Hypothalamus (tissue), 51 donors: ENCODE results near the gene ADGRF3.
"Not testable (repeated sequence)": the region's sequence is repeated elsewhere in the genome, so short reads cannot be mapped to it uniquely, and the experiment has no call there.

ENCODE experiments used
- DNase-seq, 51 donors: peaks; one replicate each; lab custom pipeline; 2025; lab: John Stamatoyannopoulos, UW

ADGRF3 gene

GRCh38 chr2:26351375-26352090 is 4.9 kb upstream of the ADGRF3 start:
- DNase-seq, result no peak

GRCh38 chr2:26349690-26350089 is 3.1 kb upstream of the ADGRF3 start:
- no peak for DNase-seq

- DNase-seq, result no peak
Observed at GRCh38 chr2:26347286-26347865, 787 bp upstream of the ADGRF3 start.

- peak; percentile 85 to 100 (median 99) for DNase-seq
Observed at GRCh38 chr2:26345545-26346453, 790 bp downstream of the ADGRF3 start, which contains the start of gene SELENOI. SELENOI (plus strand) TSS chr2:26346143; CDS start chr2:26346233, 90 bp downstream.

- no peak for DNase-seq
Observed at GRCh38 chr2:26345283-26345544, 1.4 kb downstream of the ADGRF3 start.

- peak in 2 of 51 donors; percentile 1 to 38 for DNase-seq
Observed at GRCh38 chr2:26344581-26345282, 1.9 kb downstream of the ADGRF3 start.

- DNase-seq, result no peak
Observed at GRCh38 chr2:26340831-26341230, 5.8 kb downstream of the ADGRF3 start.

- DNase-seq, result no peak
Observed at GRCh38 chr2:26337298-26337697, 9.3 kb downstream of the ADGRF3 start.

GRCh38 chr2:26336719-26337118 is 9.9 kb downstream of the ADGRF3 start:
- no peak for DNase-seq

GRCh38 chr2:26335231-26335630 is 11.4 kb downstream of the ADGRF3 start:
- DNase-seq, result no peak

- DNase-seq, result no peak
Observed at GRCh38 chr2:26333293-26333692, 13.3 kb downstream of the ADGRF3 start.

- not testable (repeated sequence) for DNase-seq
Observed at GRCh38 chr2:26331321-26331720, 15.3 kb downstream of the ADGRF3 start.

GRCh38 chr2:26330604-26331003 is 16.0 kb downstream of the ADGRF3 start:
- DNase-seq, result no peak

GRCh38 chr2:26330114-26330549 is 16.5 kb downstream of the ADGRF3 start:
- DNase-seq, result peak in 49 of 51 donors; percentile 7 to 92 (median 62)

- DNase-seq, result not testable (repeated sequence)
Observed at GRCh38 chr2:26329083-26329482, 17.5 kb downstream of the ADGRF3 start.

GRCh38 chr2:26327291-26328272 is 19.0 kb downstream of the ADGRF3 start:
- DNase-seq, result no peak

- no peak for DNase-seq
Observed at GRCh38 chr2:26326514-26326913, 20.1 kb downstream of the ADGRF3 start.

- no peak for DNase-seq
Observed at GRCh38 chr2:26325851-26326250, 20.7 kb downstream of the ADGRF3 start.

GRCh38 chr2:26324903-26325302 is 21.7 kb downstream of the ADGRF3 start:
- no peak for DNase-seq

GRCh38 chr2:26324479-26324878 is 22.1 kb downstream of the ADGRF3 start:
- DNase-seq, result not testable (repeated sequence)
